ENCODE data around the gene ATP2B3. TPM values are rescaled to one million over a fixed set of nuclear protein-coding genes. Genes with fewer than 3 reads are reported as not detected.

Gene ATP2B3
- total and polyA plus RNA-seq, 9 of the 15 experiments (the other 6 are each of a cell fraction or from before 2014, with no cell fraction given) = 0.04 TPM; not detected in 8

GRCh38 chrX:153595859-153596857 lies 78.7 kb downstream of the ATP2B3 start (continued):
- TF ChIP-seq NR2C2 (CRISPR knock-in tag; IDR thresholded peaks at IDR 0.05) (no peak), NR2C2 (tag; IDR thresholded peaks at IDR 0.05) (no peak), ZKSCAN3 (CRISPR knock-in tag; IDR thresholded peaks at IDR 0.05) (no peak), THRA (IDR thresholded peaks at IDR 0.05) (no peak), PHF8 (IDR thresholded peaks at IDR 0.05; ENCODE audit: borderline replicate concordance, low read length) (no peak), ATF1 (CRISPR knock-in tag; IDR thresholded peaks at IDR 0.05) (no peak), ATF1 (tag; IDR thresholded peaks at IDR 0.05) (no peak), ZNF24 (IDR thresholded peaks at IDR 0.05) (no peak), ZNF133 (CRISPR knock-in tag; IDR thresholded peaks at IDR 0.05) (no peak)

All from K562 (cell line).